Measurements from ENCODE around the gene INPP5A. TPM values are rescaled to one million over a fixed set of nuclear protein-coding genes. Genes with fewer than 3 reads are reported as not detected.
"Not testable (repeated sequence)": the region's sequence is repeated elsewhere in the genome, so short reads cannot be mapped to it uniquely, and the experiment has no call there.

The INPP5A gene
- total RNA-seq, 2 experiments from 2014 or later, result 9.9 TPM

- no peaks in the 10 kb centered on the region for H3K27me3 Mint-ChIP-seq (ENCODE audit: low read depth)
- H3K4me1 Mint-ChIP-seq (ENCODE audit: low read depth), result peaks cover 2% of the 10 kb centered on the region
- no peak for DNase-seq
- no peak overlapping the region for H3K4me3 Mint-ChIP-seq
- ChIA-PET POLR2A (no interaction called here), CTCF (no interaction called here)
- peak overlapping the region; percentile 37 for H3K27ac Mint-ChIP-seq
- no peak for ATAC-seq
- no peaks in the 10 kb centered on the region for H3K9me3 Mint-ChIP-seq (ENCODE audit: insufficient read depth)
- H3K36me3 Mint-ChIP-seq (ENCODE audit: low read depth), result no peaks in the 10 kb centered on the region
Measured at GRCh38 chr10:132676193-132676891, 138.8 kb downstream of the INPP5A start.

GRCh38 chr10:132677096-132677472 lies 139.5 kb downstream of the INPP5A start:
- Mint-ChIP-seq H3K36me3 (ENCODE audit: low read depth) (no peaks in the 10 kb centered on the region), H3K27ac (no peak overlapping the region), H3K4me1 (ENCODE audit: low read depth) (peaks cover 2% of the 10 kb centered on the region), H3K27me3 (ENCODE audit: low read depth) (no peaks in the 10 kb centered on the region), H3K9me3 (ENCODE audit: insufficient read depth) (no peaks in the 10 kb centered on the region), H3K4me3 (no peak overlapping the region)
- POLR2A ChIA-PET, result no interaction called here
- DNase-seq, result no peak
- no peak for ATAC-seq
- CTCF ChIA-PET, result no interaction called here

GRCh38 chr10:132677473-132678227 lies 140.1 kb downstream of the INPP5A start:
- H3K4me3 Mint-ChIP-seq, result no peak overlapping the region
- H3K4me1 Mint-ChIP-seq (ENCODE audit: low read depth), result peaks cover 2% of the 10 kb centered on the region
- no peaks in the 10 kb centered on the region for H3K36me3 Mint-ChIP-seq (ENCODE audit: low read depth)
- ChIA-PET CTCF (interaction anchor here (1.2 kb wide), 1 partner anchor 17 kb away, joined by 3 read pairs; no protein-coding TSS in a partner anchor), POLR2A (no interaction called here)
- no peak overlapping the region for H3K27ac Mint-ChIP-seq
- no peaks in the 10 kb centered on the region for H3K27me3 Mint-ChIP-seq (ENCODE audit: low read depth)
- DNase-seq (no peak), ATAC-seq (no peak)
- no peaks in the 10 kb centered on the region for H3K9me3 Mint-ChIP-seq (ENCODE audit: insufficient read depth)

GRCh38 chr10:132678436-132679216 lies 141.0 kb downstream of the INPP5A start:
- Mint-ChIP-seq H3K36me3 (ENCODE audit: low read depth) (no peaks in the 10 kb centered on the region), H3K27ac (no peak overlapping the region)

GRCh38 chr10:132679217-132679595 lies 141.6 kb downstream of the INPP5A start:
- H3K4me1 Mint-ChIP-seq (ENCODE audit: low read depth), result peaks cover 8% of the 10 kb centered on the region
- DNase-seq (no peak), ATAC-seq (no peak)
- ChIA-PET POLR2A (no interaction called here), CTCF (no interaction called here)
- no peaks in the 10 kb centered on the region for H3K27me3 Mint-ChIP-seq (ENCODE audit: low read depth)
- H3K27ac Mint-ChIP-seq, result no peak overlapping the region
- H3K36me3 Mint-ChIP-seq (ENCODE audit: low read depth), result no peaks in the 10 kb centered on the region
- no peaks in the 10 kb centered on the region for H3K9me3 Mint-ChIP-seq (ENCODE audit: insufficient read depth)
- no peak overlapping the region for H3K4me3 Mint-ChIP-seq

More at GRCh38 chr10:132678436-132679216, 141.0 kb downstream of the INPP5A start:
- Mint-ChIP-seq H3K4me1 (ENCODE audit: low read depth) (peaks cover 5% of the 10 kb centered on the region), H3K27me3 (ENCODE audit: low read depth) (no peaks in the 10 kb centered on the region), H3K9me3 (ENCODE audit: insufficient read depth) (no peaks in the 10 kb centered on the region), H3K4me3 (no peak overlapping the region)
- ChIA-PET POLR2A (no interaction called here), CTCF (interaction anchor here (1.2 kb wide), 1 partner anchor 16 kb away, joined by 3 read pairs; no protein-coding TSS in a partner anchor)
- DNase-seq (no peak), ATAC-seq (no peak)

- no peaks in the 10 kb centered on the region for H3K9me3 Mint-ChIP-seq (ENCODE audit: insufficient read depth)
- peaks cover 12% of the 10 kb centered on the region for H3K4me1 Mint-ChIP-seq (ENCODE audit: low read depth)
- POLR2A ChIA-PET, result no interaction called here
- no peak overlapping the region for H3K27ac Mint-ChIP-seq
- CTCF ChIA-PET, result no interaction called here
- ATAC-seq (no peak), DNase-seq (no peak)
- no peak overlapping the region for H3K4me3 Mint-ChIP-seq
- H3K27me3 Mint-ChIP-seq (ENCODE audit: low read depth), result no peaks in the 10 kb centered on the region
- H3K36me3 Mint-ChIP-seq (ENCODE audit: low read depth), result peaks cover 1% of the 10 kb centered on the region
Measured at GRCh38 chr10:132679640-132680039, 142.1 kb downstream of the INPP5A start.

- CTCF ChIA-PET, result interaction anchor here (0.6 kb wide), 1 partner anchor 585 kb away, joined by 3 read pairs; no protein-coding TSS in a partner anchor
- POLR2A ChIA-PET, DNase-seq: not testable (repeated sequence)
Measured at GRCh38 chr10:132680741-132681140, 143.2 kb downstream of the INPP5A start.

GRCh38 chr10:132681858-132682755 lies 144.5 kb downstream of the INPP5A start:
- Mint-ChIP-seq H3K9me3 (ENCODE audit: insufficient read depth) (no peaks in the 10 kb centered on the region), H3K27ac (no peak overlapping the region), H3K36me3 (ENCODE audit: low read depth) (peaks cover 2% of the 10 kb centered on the region), H3K4me1 (ENCODE audit: low read depth) (peaks cover 19% of the 10 kb centered on the region), H3K27me3 (ENCODE audit: low read depth) (no peaks in the 10 kb centered on the region), H3K4me3 (no peak overlapping the region)
- no peak for DNase-seq
- POLR2A ChIA-PET, result no interaction called here
- no peak for ATAC-seq
- CTCF ChIA-PET, result no interaction called here

More at GRCh38 chr10:132680741-132681140, 143.2 kb downstream of the INPP5A start:
- H3K36me3 Mint-ChIP-seq (ENCODE audit: low read depth); H3K9me3 Mint-ChIP-seq (ENCODE audit: insufficient read depth); H3K27ac Mint-ChIP-seq; ATAC-seq; H3K27me3 Mint-ChIP-seq (ENCODE audit: low read depth); H3K4me3 Mint-ChIP-seq: not testable (repeated sequence)
- peaks cover 19% of the 10 kb centered on the region for H3K4me1 Mint-ChIP-seq (ENCODE audit: low read depth)

GRCh38 chr10:132684164-132684891 lies 146.7 kb downstream of the INPP5A start:
- no peaks in the 10 kb centered on the region for H3K27me3 Mint-ChIP-seq (ENCODE audit: low read depth)
- POLR2A ChIA-PET, result interaction anchor here (0.6 kb wide), 1 partner anchor 50 kb away, joined by 3 read pairs; no protein-coding TSS in a partner anchor

GRCh38 chr10:132685101-132685891 lies 147.7 kb downstream of the INPP5A start:
- H3K4me3 Mint-ChIP-seq, result no peak overlapping the region
- ChIA-PET CTCF (interaction anchor here (1.2 to 3.2 kb wide), 2 partner anchors 10 to 31 kb away, joined by 3 to 10 read pairs; no protein-coding TSS in a partner anchor), POLR2A (no interaction called here)
- no peak overlapping the region for H3K27ac Mint-ChIP-seq
- peaks cover 19% of the 10 kb centered on the region for H3K4me1 Mint-ChIP-seq (ENCODE audit: low read depth)
- peaks cover 3% of the 10 kb centered on the region for H3K36me3 Mint-ChIP-seq (ENCODE audit: low read depth)
- no peaks in the 10 kb centered on the region for H3K9me3 Mint-ChIP-seq (ENCODE audit: insufficient read depth)
- no peaks in the 10 kb centered on the region for H3K27me3 Mint-ChIP-seq (ENCODE audit: low read depth)
- ATAC-seq (no peak), DNase-seq (no peak)

More at GRCh38 chr10:132684164-132684891, 146.7 kb downstream of the INPP5A start:
- DNase-seq, result peak; percentile 75
- ATAC-seq, result peak; percentile 94
- Mint-ChIP-seq H3K9me3 (ENCODE audit: insufficient read depth) (no peaks in the 10 kb centered on the region), H3K36me3 (ENCODE audit: low read depth) (peaks cover 2% of the 10 kb centered on the region), H3K4me3 (no peak overlapping the region), H3K4me1 (ENCODE audit: low read depth) (peaks cover 19% of the 10 kb centered on the region), H3K27ac (peak overlapping the region; percentile 30)
- CTCF ChIA-PET, result interaction anchor here (3.2 kb wide), 1 partner anchor 30 kb away, joined by 10 read pairs; no protein-coding TSS in a partner anchor
